Neuronal stem cell (in vitro differentiated cells): ENCODE measurements around the gene DUOX1.
A peak's percentile ranks its signal among the peaks of the same experiment; 100 is the strongest.
"Not testable (repeated sequence)": the region's sequence is repeated elsewhere in the genome, so short reads cannot be mapped to it uniquely, and the experiment has no call there.

ENCODE experiments used
- DNase-seq: peaks from one replicate; pipeline ENCODE4 v3.0.0-alpha.2; 2013; ENCODE audit warnings: low spot score
- H2AFZ ChIP-seq: one replicate; pipeline ENCODE4 v1.6.1; 2013; ENCODE audit warnings: mild to moderate bottlenecking, low read length, inconsistent platforms
- H2AK5ac ChIP-seq: 2 replicates; pipeline ENCODE4 v1.6.1; 2013; ENCODE audit warnings: low read depth, mild to moderate bottlenecking, inconsistent platforms, low read length, moderate library complexity, mixed read lengths
- H2BK120ac ChIP-seq: 2 replicates; pipeline ENCODE4 v1.6.1; 2013; ENCODE audit warnings: low read depth, mild to moderate bottlenecking, inconsistent platforms, low read length, moderate library complexity, mixed read lengths
- H2BK12ac ChIP-seq: one replicate; pipeline ENCODE4 v1.6.1; 2013; ENCODE audit warnings: low read length, inconsistent platforms
- H2BK15ac ChIP-seq: 2 replicates; pipeline ENCODE4 v1.6.1; 2013; ENCODE audit warnings: mild to moderate bottlenecking, low read length, inconsistent platforms, mixed read lengths
- H2BK5ac ChIP-seq: one replicate; pipeline ENCODE4 v1.6.1; 2013; ENCODE audit warnings: inconsistent platforms, mild to moderate bottlenecking, low read length, moderate library complexity
- H3K14ac ChIP-seq: one replicate; pipeline ENCODE4 v1.6.1; 2013; ENCODE audit warnings: low read length, inconsistent platforms
- H3K18ac ChIP-seq: 2 replicates; pipeline ENCODE4 v1.6.1; 2013; ENCODE audit warnings: low read length, inconsistent platforms
- H3K23ac ChIP-seq: 2 replicates; pipeline ENCODE4 v1.6.1; 2013; ENCODE audit warnings: low read depth, mild to moderate bottlenecking, mixed read lengths, low read length, inconsistent platforms; ENCODE audit not compliant: poor library complexity
- H3K27ac ChIP-seq: replicated peaks from 3 replicates; pipeline ENCODE4 v1.5.1; 2013; ENCODE audit warnings: low read length, inconsistent platforms
- H3K27me3 ChIP-seq, 3 experiments: 2 replicates each; pipeline ENCODE4 v1.6.1; 2013; ENCODE audit warnings: low read length in 3 of 3, mild to moderate bottlenecking in 2 of 3, inconsistent platforms in 1 of 3, low read depth in 1 of 3, mixed read lengths in 1 of 3, moderate library complexity in 1 of 3; ENCODE audit not compliant: control insufficient read depth in 3 of 3, insufficient read depth in 3 of 3
- H3K36me3 ChIP-seq, 2 donors: replicated peaks in 1 of 2; 2 replicates each; pipeline ENCODE4 v1.6.1; 2013; ENCODE audit warnings: low read length in 2 of 2; ENCODE audit not compliant: control insufficient read depth in 2 of 2, insufficient read depth in 2 of 2
- H3K4ac ChIP-seq: 2 replicates; pipeline ENCODE4 v1.6.1; 2013; ENCODE audit warnings: inconsistent platforms, mild to moderate bottlenecking, low read length, moderate library complexity
- H3K4me1 ChIP-seq, 2 donors: 1 replicate in 1 of 2; 2 replicates in 1 of 2; pipeline ENCODE4 v1.6.1; 2013; ENCODE audit warnings: low read length in 2 of 2, low read depth in 1 of 2; ENCODE audit not compliant: control insufficient read depth in 2 of 2, insufficient read depth in 1 of 2
- H3K4me2 ChIP-seq: one replicate; pipeline ENCODE4 v1.6.1; 2013; ENCODE audit warnings: mild to moderate bottlenecking, low read length, inconsistent platforms; ENCODE audit not compliant: insufficient read depth, poor library complexity, severe bottlenecking
- H3K4me3 ChIP-seq, 2 donors: 2 replicates each; pipeline ENCODE4 v1.5.1; 2013; ENCODE audit warnings: low read length in 2 of 2, mild to moderate bottlenecking in 2 of 2, inconsistent platforms in 1 of 2, moderate library complexity in 1 of 2
- H3K79me1 ChIP-seq: one replicate; pipeline ENCODE4 v1.6.1; 2013; ENCODE audit warnings: low read depth, mild to moderate bottlenecking, inconsistent platforms, low read length, moderate library complexity
- H3K9ac ChIP-seq: one replicate; pipeline ENCODE4 v1.6.1; 2013; ENCODE audit warnings: mild to moderate bottlenecking, low read depth, low read length, inconsistent platforms; ENCODE audit not compliant: poor library complexity
- H3K9me3 ChIP-seq, 2 donors: replicated peaks in 1 of 2; 2 replicates each; pipeline versions ENCODE3 to v1.6.1; 2013; ENCODE audit warnings: low read length in 2 of 2, mild to moderate bottlenecking in 2 of 2, inconsistent platforms in 1 of 2, low read depth in 1 of 2, mixed read lengths in 1 of 2, moderate library complexity in 1 of 2; ENCODE audit not compliant: control insufficient read depth in 2 of 2, insufficient read depth in 1 of 2
- H4K8ac ChIP-seq: one replicate; pipeline ENCODE4 v1.6.1; 2013; ENCODE audit warnings: low read depth, mild to moderate bottlenecking, inconsistent platforms, low read length, moderate library complexity
- H4K91ac ChIP-seq: one replicate; pipeline ENCODE4 v1.6.1; 2013; ENCODE audit warnings: low read length, low read depth, mild to moderate bottlenecking, inconsistent platforms; ENCODE audit not compliant: poor library complexity
- WGBS, 2 donors: extraction: QIAGEN DNeasy Blood & Tissue Kit; methylation state at CpG; one replicate each; pipeline ENCODE4 v1.1.7; 2013; ENCODE audit warnings: missing lambda C conversion rate in 2 of 2, mixed read lengths in 1 of 2; ENCODE audit not compliant: insufficient read length in 2 of 2, insufficient replicate concordance in 1 of 2; ENCODE audit errors: extremely low coverage in 2 of 2; 5-methylcytosine and 5-hydroxymethylcytosine counted together

DUOX1 gene

GRCh38 chr15:45133561-45133920 lies 3.7 kb downstream of the DUOX1 start:
- H3K9ac ChIP-seq, result no peak overlapping the region
- H3K4me3 ChIP-seq, result no peak overlapping the region
- H3K18ac ChIP-seq, result no peak overlapping the region
- no peak overlapping the region for H3K27ac ChIP-seq
- H3K9me3 ChIP-seq, result peaks cover 3 to 6% of the 10 kb centered on the region in 2 donors
- H3K4ac ChIP-seq, result no peak overlapping the region
- no peak overlapping the region for H2BK12ac ChIP-seq
- no peak overlapping the region for H3K4me2 ChIP-seq
- no peaks in the 10 kb centered on the region for H3K79me1 ChIP-seq
- peaks cover 32 to 93% (median 79%) of the 10 kb centered on the region in 3 experiments for H3K27me3 ChIP-seq
- H3K4me1 ChIP-seq, result no peaks in the 10 kb centered on the region
- no peak overlapping the region for H2BK5ac ChIP-seq
- no CpG with 5 or more reads among the region's 5 CpGs for WGBS, 2 donors
- no peak overlapping the region for H4K8ac ChIP-seq
- H4K91ac ChIP-seq, result no peak overlapping the region
- H3K23ac ChIP-seq, result peak overlapping the region; percentile 34
- H2BK15ac ChIP-seq, result no peak overlapping the region
- no peak for DNase-seq
- no peak overlapping the region for H2AK5ac ChIP-seq
- H2BK120ac ChIP-seq, result no peak overlapping the region
- no peaks in the 10 kb centered on the region for H3K36me3 ChIP-seq
- H3K14ac ChIP-seq, result peak overlapping the region; percentile 1
- no peak overlapping the region for H2AFZ ChIP-seq

- Histone ChIP-seq H3K9ac (no peak overlapping the region), H3K23ac (no peak overlapping the region), H2BK15ac (no peak overlapping the region), H3K4me3 (no peak overlapping the region), H3K79me1 (no peaks in the 10 kb centered on the region), H3K14ac (no peak overlapping the region), H3K27ac (no peak overlapping the region), H2BK120ac (no peak overlapping the region), H2BK5ac (no peak overlapping the region), H2BK12ac (no peak overlapping the region), H3K4ac (no peak overlapping the region), H3K27me3 (peaks cover 27 to 93% (median 74%) of the 10 kb centered on the region in 3 experiments), H3K4me2 (no peak overlapping the region), H3K36me3 (no peaks in the 10 kb centered on the region), H3K9me3 (peaks cover 3 to 6% of the 10 kb centered on the region in 2 donors), H2AFZ (no peak overlapping the region), H4K8ac (no peak overlapping the region), H3K4me1 (no peaks in the 10 kb centered on the region), H3K18ac (no peak overlapping the region), H2AK5ac (no peak overlapping the region), H4K91ac (no peak overlapping the region)
- WGBS, 2 donors, result no CpG with 5 or more reads among the region's 7 CpGs
- DNase-seq, result no peak
These were observed 4.3 kb downstream of the DUOX1 start for GRCh38 chr15:45134046-45134445.

GRCh38 chr15:45134682-45135604 lies 5.1 kb downstream of the DUOX1 start:
- WGBS, 2 donors, result no CpG with 5 or more reads among the region's 57 CpGs
- Histone ChIP-seq H2BK5ac (no peak overlapping the region), H3K27me3 (peaks cover 24 to 95% (median 65%) of the 10 kb centered on the region in 3 experiments), H2AK5ac (no peak overlapping the region), H2BK120ac (no peak overlapping the region), H4K91ac (no peak overlapping the region), H3K9me3 (peaks cover 3 to 6% of the 10 kb centered on the region in 2 donors), H3K79me1 (no peaks in the 10 kb centered on the region), H3K4ac (no peak overlapping the region), H3K18ac (peak overlapping the region; percentile 23), H4K8ac (no peak overlapping the region), H3K14ac (no peak overlapping the region), H3K36me3 (no peaks in the 10 kb centered on the region), H3K4me1 (no peaks in the 10 kb centered on the region), H3K23ac (no peak overlapping the region), H2BK12ac (no peak overlapping the region), H2BK15ac (no peak overlapping the region), H3K27ac (no peak overlapping the region), H3K4me2 (peak overlapping the region; percentile 52), H2AFZ (no peak overlapping the region), H3K9ac (no peak overlapping the region), H3K4me3 (peak overlapping the region in 1 of 2 donors; percentile 67)
- DNase-seq, result no peak

GRCh38 chr15:45135705-45136377 lies 6.0 kb downstream of the DUOX1 start:
- H3K27me3 ChIP-seq, result peaks cover 17 to 94% (median 56%) of the 10 kb centered on the region in 3 experiments
- not testable (repeated sequence) for H3K9ac ChIP-seq, H3K36me3 ChIP-seq, H3K14ac ChIP-seq, H3K4me2 ChIP-seq, H3K4ac ChIP-seq, H3K9me3 ChIP-seq, DNase-seq, H3K79me1 ChIP-seq, H3K4me1 ChIP-seq, H2BK15ac ChIP-seq, H4K91ac ChIP-seq, H2BK12ac ChIP-seq, H2AK5ac ChIP-seq, H2BK5ac ChIP-seq, H3K18ac ChIP-seq, H2BK120ac ChIP-seq, H3K27ac ChIP-seq, H4K8ac ChIP-seq, H2AFZ ChIP-seq, H3K23ac ChIP-seq, H3K4me3 ChIP-seq
- WGBS, 2 donors, result no CpG with 5 or more reads among the region's 37 CpGs
